ENCODE measurements around the gene HOXD9.

GRCh38 chr2:176085120-176085788 is 37.3 kb upstream of the HOXD9 start:
- TF ChIP-seq REST (IDR thresholded peaks at IDR 0.05; ENCODE audit: insufficient replicate concordance, low read depth) (no peak), CTCF (IDR thresholded peaks at IDR 0.05; ENCODE audit: insufficient read depth, low read length) (no peak), POLR2AphosphoS5 (IDR thresholded peaks at IDR 0.05; ENCODE audit: low read depth) (no peak), GABPA (IDR thresholded peaks at IDR 0.05; ENCODE audit: low read depth) (no peak)

Data from HL-60 (cell line).